Activated B cell treated with CpG ODN at 0.5 μM for 24 hours (primary cell): ENCODE results near the gene CSMD2. TPM values are rescaled to one million over a fixed set of nuclear protein-coding genes. Genes with fewer than 3 reads are reported as not detected.

ENCODE experiments used
- ATAC-seq: fragments of 200-7000 bp; cut with Tn5 transposase; one replicate; pipeline ENCODE4 v1.10.0; 2021; ENCODE audit warnings: low read depth, mild to moderate bottlenecking, moderate library complexity
- CTCF ChIA-PET: fragments of 350-600 bp; sonication (Branson Sonifier 250); formaldehyde crosslinking; loops from one replicate; lab custom pipeline; 2021; ENCODE audit warnings: antibody characterized with exemption; lab: Charles Lee
- POLR2A ChIA-PET: fragments of 350-600 bp; sonication (Branson Sonifier 250); formaldehyde crosslinking; loops from one replicate; lab custom pipeline; 2021; ENCODE audit warnings: antibody characterized with exemption; lab: Charles Lee
- DNase-seq: peaks from one replicate; pipeline ENCODE4 v3.0.0; 2022
- H3K27ac Mint-ChIP-seq: one replicate; pipeline ENCODE4 v1.8.0; 2020; ENCODE audit warnings: mixed read lengths
- H3K27me3 Mint-ChIP-seq: one replicate; pipeline ENCODE4 v1.8.0; 2021; ENCODE audit warnings: mixed read lengths
- H3K36me3 Mint-ChIP-seq: one replicate; pipeline ENCODE4 v1.8.0; 2021; ENCODE audit warnings: low read depth, mixed read lengths
- H3K4me1 Mint-ChIP-seq: one replicate; pipeline ENCODE4 v1.8.0; 2021; ENCODE audit warnings: mixed read lengths
- H3K4me3 Mint-ChIP-seq: one replicate; pipeline ENCODE4 v1.8.0; 2020; ENCODE audit warnings: mild to moderate bottlenecking, mixed read lengths
- H3K9me3 Mint-ChIP-seq: one replicate; pipeline ENCODE4 v1.8.0; 2020; ENCODE audit warnings: mixed read lengths
- CTCF ChIP-seq: fragments of 200-600 bp; IDR thresholded peaks from one replicate; pipeline ENCODE4 v1.8.0; 2022; ENCODE audit warnings: antibody characterized with exemption, mild to moderate bottlenecking
- intact Hi-C: fragments of 100-400 bp; cut with micrococcal nuclease; formaldehyde crosslinking; loops from one replicate; pipeline ENCODE4 v1.15.1; 2024
- total RNA-seq: library from RNA; stranded (reverse); gene quantifications from 2 replicates; pipeline ENCODE4 v1.2.3, GENCODE V29; 2022

The CSMD2 gene
- total RNA-seq, 1 donor from 2014 or later = not detected

- DNase-seq = no peak
- TF ChIP-seq CTCF = no peak
- no peak for ATAC-seq
- POLR2A ChIA-PET = no interaction called here
- H3K36me3 Mint-ChIP-seq = no peaks in the 10 kb centered on the region
- no peak overlapping the region for H3K27ac Mint-ChIP-seq
- intact Hi-C loops = no loop called here
- H3K9me3 Mint-ChIP-seq = no peaks in the 10 kb centered on the region
- H3K27me3 Mint-ChIP-seq = peaks cover 25% of the 10 kb centered on the region
- CTCF ChIA-PET = no interaction called here
- no peak overlapping the region for H3K4me3 Mint-ChIP-seq
- H3K4me1 Mint-ChIP-seq = no peaks in the 10 kb centered on the region
Measured at GRCh38 chr1:33706634-33707255, 458.3 kb downstream of the CSMD2 start.

GRCh38 chr1:33703464-33703863, 461.6 kb downstream of the CSMD2 start:
- intact Hi-C loops = no loop called here
- ATAC-seq = no peak
- Mint-ChIP-seq H3K4me1 (no peaks in the 10 kb centered on the region), H3K27me3 (peaks cover 27% of the 10 kb centered on the region), H3K36me3 (no peaks in the 10 kb centered on the region), H3K9me3 (no peaks in the 10 kb centered on the region), H3K27ac (no peak overlapping the region), H3K4me3 (no peak overlapping the region)
- DNase-seq = no peak
- CTCF ChIA-PET = no interaction called here
- no peak for TF ChIP-seq CTCF
- POLR2A ChIA-PET = no interaction called here

- Mint-ChIP-seq H3K9me3 (peaks cover 2% of the 10 kb centered on the region), H3K4me1 (no peaks in the 10 kb centered on the region), H3K36me3 (no peaks in the 10 kb centered on the region), H3K4me3 (no peak overlapping the region), H3K27me3 (peaks cover 19% of the 10 kb centered on the region), H3K27ac (no peak overlapping the region)
- DNase-seq (no peak), ATAC-seq (no peak)
- ChIA-PET CTCF (no interaction called here), POLR2A (no interaction called here)
- intact Hi-C loops = no loop called here
- no peak for TF ChIP-seq CTCF
Measured at GRCh38 chr1:33698361-33699035, 466.5 kb downstream of the CSMD2 start.

- DNase-seq = no peak
- Mint-ChIP-seq H3K4me3 (no peak overlapping the region), H3K36me3 (no peaks in the 10 kb centered on the region), H3K27ac (no peak overlapping the region), H3K4me1 (no peaks in the 10 kb centered on the region), H3K27me3 (peaks cover 23% of the 10 kb centered on the region), H3K9me3 (peaks cover 2% of the 10 kb centered on the region)
- ATAC-seq = no peak
- POLR2A ChIA-PET = no interaction called here
- intact Hi-C loops = no loop called here
- CTCF ChIA-PET = no interaction called here
- TF ChIP-seq CTCF = no peak
Measured at GRCh38 chr1:33697816-33698215, 467.2 kb downstream of the CSMD2 start.

- DNase-seq (no peak), ATAC-seq (no peak)
- POLR2A ChIA-PET = no interaction called here
- H3K27me3 Mint-ChIP-seq = peaks cover 26% of the 10 kb centered on the region
- TF ChIP-seq CTCF = no peak
- H3K27ac Mint-ChIP-seq = no peak overlapping the region
- no peaks in the 10 kb centered on the region for H3K4me1 Mint-ChIP-seq
- intact Hi-C loops = no loop called here
- H3K4me3 Mint-ChIP-seq = no peak overlapping the region
- H3K9me3 Mint-ChIP-seq = peaks cover 2% of the 10 kb centered on the region
- no peaks in the 10 kb centered on the region for H3K36me3 Mint-ChIP-seq
- CTCF ChIA-PET = no interaction called here
Measured at GRCh38 chr1:33696962-33697361, 468.1 kb downstream of the CSMD2 start.
